AG09309 (cell line): ENCODE results near the gene H3-3A.

Experiments
- DNase-seq: peaks from one replicate; pipeline ENCODE4 v3.0.0-alpha.2; 2010; ENCODE audit warnings: low read depth
- H3K4me3 ChIP-seq: 2 replicates; pipeline ENCODE4 v1.5.1; 2011; ENCODE audit warnings: mild to moderate bottlenecking, low read depth, low read length, moderate library complexity; ENCODE audit not compliant: control insufficient read depth
- CTCF ChIP-seq: IDR thresholded peaks from 2 replicates; pipeline ENCODE4 v1.5.1; 2011; ENCODE audit warnings: mild to moderate bottlenecking, low read depth, low read length, inconsistent platforms; ENCODE audit not compliant: insufficient read depth, control insufficient read depth; ENCODE audit errors: missing control alignments

Gene H3-3A

GRCh38 chr1:226109829-226110248 is 47.3 kb downstream of the H3-3A start:
- peak overlapping the region; percentile 50 for H3K4me3 ChIP-seq
- TF ChIP-seq CTCF = no peak
- no peak for DNase-seq

GRCh38 chr1:226110249-226111097 is 48.0 kb downstream of the H3-3A start:
- no peak for TF ChIP-seq CTCF
- no peak for DNase-seq
- H3K4me3 ChIP-seq = peak overlapping the region; percentile 50

GRCh38 chr1:226111098-226111882 is 48.8 kb downstream of the H3-3A start:
- DNase-seq = no peak
- no peak for TF ChIP-seq CTCF
- H3K4me3 ChIP-seq = peak overlapping the region; percentile 50

- no peak for TF ChIP-seq CTCF
- H3K4me3 ChIP-seq = no peak overlapping the region
- no peak for DNase-seq
Measured at GRCh38 chr1:226111883-226112261, 49.4 kb downstream of the H3-3A start.

GRCh38 chr1:226112626-226113025 is 50.1 kb downstream of the H3-3A start:
- DNase-seq = no peak
- H3K4me3 ChIP-seq = no peak overlapping the region
- no peak for TF ChIP-seq CTCF

GRCh38 chr1:226116673-226117072 is 54.2 kb downstream of the H3-3A start:
- TF ChIP-seq CTCF = no peak
- no peak overlapping the region for H3K4me3 ChIP-seq
- DNase-seq = no peak
